Measurements from ENCODE around the gene ENDOD1.

DNA sequence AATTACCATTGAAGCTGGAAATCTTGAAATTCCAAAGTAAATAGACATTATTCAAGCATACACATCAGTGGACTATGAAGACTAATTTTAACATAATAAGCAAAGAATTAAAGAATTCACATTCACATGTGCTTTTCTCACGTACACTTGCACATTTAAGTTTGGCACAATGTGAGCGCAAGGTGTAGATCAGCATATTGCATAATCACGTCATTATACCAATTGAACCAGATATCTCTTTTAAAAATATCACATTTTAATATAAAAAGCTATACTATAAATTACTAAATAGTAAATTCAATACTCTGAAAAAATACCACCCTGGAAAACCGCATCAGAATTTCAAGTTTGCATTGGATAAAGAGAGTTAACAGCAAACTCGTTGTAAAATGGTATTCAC lies 80.6 kb downstream of the ENDOD1 start:
- TF ChIP-seq CTCF (IDR thresholded peaks at IDR 0.05) (no peak), POLR2A (IDR thresholded peaks at IDR 0.05) (no peak)

All from thyroid gland (tissue), 4 donors.